Measurements from ENCODE around the gene BOC.

DNA sequence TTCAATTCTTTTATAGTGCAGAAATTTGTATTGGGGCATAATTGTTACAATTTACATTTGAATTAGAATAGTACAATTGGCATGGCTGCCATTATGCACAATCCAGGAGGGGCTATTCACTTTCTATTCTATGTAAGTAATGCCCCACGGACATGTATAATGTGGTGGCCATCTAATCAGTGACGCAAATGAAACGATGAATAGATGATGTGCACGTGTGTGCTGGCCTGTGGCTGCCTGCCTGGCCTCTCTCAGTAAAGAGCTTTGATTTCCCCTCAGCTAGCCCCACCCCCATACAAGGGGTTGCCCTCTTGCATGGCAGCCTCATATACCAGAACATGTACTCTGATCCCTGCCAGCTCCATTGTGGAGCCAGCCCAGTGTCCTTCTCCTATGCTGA is 86.5 kb downstream of the BOC start:
- no peak for TF ChIP-seq POLR2A (IDR thresholded peaks at IDR 0.05; ENCODE audit: low read depth, low read length)
- TF ChIP-seq POLR2AphosphoS5 (IDR thresholded peaks at IDR 0.05; ENCODE audit: low read depth, low read length): no peak
